ENCODE results near the gene NCAN.

Gene NCAN

GRCh38 chr19:19176950-19177349, 34.8 kb upstream of the NCAN start:
- no peak overlapping the region for H3K4me3 ChIP-seq (ENCODE audit: low read length, poor library complexity, severe bottlenecking)
- H3K4me2 ChIP-seq (ENCODE audit: low read depth, low read length, poor library complexity, severe bottlenecking) = no peak overlapping the region
- H2AFZ ChIP-seq (ENCODE audit: low read length) = no peak overlapping the region
- no peaks in the 10 kb centered on the region for H4K20me1 ChIP-seq (ENCODE audit: insufficient read depth, low read length, poor library complexity, severe bottlenecking)
- no peaks in the 10 kb centered on the region for H3K79me2 ChIP-seq (ENCODE audit: insufficient read depth, low read length)
- no peaks in the 10 kb centered on the region for H3K4me1 ChIP-seq (ENCODE audit: insufficient read depth, low read length, poor library complexity, severe bottlenecking)
- no peaks in the 10 kb centered on the region for H3F3A ChIP-seq (ENCODE audit: low read depth)
- H3K36me3 ChIP-seq (ENCODE audit: insufficient read depth, low read length) = peaks cover 8% of the 10 kb centered on the region; the same call in 1 of the 2 replicates
- H3K27me3 ChIP-seq (ENCODE audit: insufficient read depth, low read length, poor library complexity, severe bottlenecking) = no peaks in the 10 kb centered on the region
- TF ChIP-seq EZH2phosphoT487 (IDR thresholded peaks at IDR 0.05; ENCODE audit: borderline replicate concordance) (no peak), CTCF (conservative IDR thresholded peaks at IDR 0.05; ENCODE audit: low read length) (no peak)
- no peak overlapping the region for H3K9ac ChIP-seq (ENCODE audit: low read depth, low read length, poor library complexity, severe bottlenecking)
- H3K9me2 ChIP-seq (replicated peaks; ENCODE audit: low read depth, low read length) = no peaks in the 10 kb centered on the region
- no peaks in the 10 kb centered on the region for H3K9me3 ChIP-seq (ENCODE audit: insufficient read depth, low read depth, low read length)

DNA sequence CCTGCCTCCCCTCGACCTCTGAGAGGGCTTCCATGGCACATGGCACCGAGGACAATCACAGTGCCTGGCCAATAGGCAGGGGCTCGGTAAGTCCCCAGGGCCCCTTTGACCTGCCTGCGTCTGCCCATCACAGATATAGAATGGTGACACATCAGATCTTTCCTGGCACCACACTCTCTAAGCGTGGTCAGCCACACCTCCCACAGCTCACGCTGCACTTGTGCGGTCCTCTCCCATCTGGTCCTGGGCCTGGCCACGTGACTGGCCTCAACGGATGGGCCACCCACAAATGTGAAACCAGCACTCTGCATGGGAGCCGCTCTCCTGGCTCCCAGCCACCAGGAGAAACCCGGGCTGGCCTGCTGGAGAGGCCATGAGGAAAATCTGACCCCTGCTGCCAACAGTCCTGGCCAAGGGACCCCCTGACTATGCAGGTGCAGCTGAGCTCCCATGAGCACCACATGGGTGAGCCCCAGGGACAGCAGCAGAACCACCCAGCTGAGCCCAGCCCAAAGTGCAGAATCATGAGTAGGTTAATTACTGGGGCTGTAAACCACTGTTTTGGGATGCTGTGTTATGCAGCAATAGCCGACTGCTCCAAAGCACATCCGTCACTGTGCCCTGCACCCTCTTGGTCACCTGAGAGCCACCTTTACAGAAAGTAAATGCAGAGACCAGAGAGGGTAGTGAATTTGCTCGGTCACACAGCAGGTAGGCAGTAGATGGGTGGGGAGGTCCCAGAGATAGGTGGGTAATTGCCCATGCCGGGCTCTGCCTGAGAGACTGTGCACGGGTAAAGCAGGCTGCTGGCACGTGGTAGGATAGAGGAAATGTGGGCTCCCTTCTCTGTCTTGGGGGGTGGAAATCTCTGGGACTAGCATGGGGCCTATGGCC, 32.0 kb upstream of the NCAN start:
- H4K20me1 ChIP-seq (ENCODE audit: insufficient read depth, low read length, poor library complexity, severe bottlenecking) = no peaks in the 10 kb centered on the region
- H2AFZ ChIP-seq (ENCODE audit: low read length) = no peak overlapping the region
- H3K4me3 ChIP-seq (ENCODE audit: low read length, poor library complexity, severe bottlenecking) = no peak overlapping the region
- no peak for TF ChIP-seq CTCF (conservative IDR thresholded peaks at IDR 0.05; ENCODE audit: low read length)
- no peak for TF ChIP-seq EZH2phosphoT487 (IDR thresholded peaks at IDR 0.05; ENCODE audit: borderline replicate concordance)
- H3K27me3 ChIP-seq (ENCODE audit: insufficient read depth, low read length, poor library complexity, severe bottlenecking) = no peaks in the 10 kb centered on the region
- H3K79me2 ChIP-seq (ENCODE audit: insufficient read depth, low read length) = no peaks in the 10 kb centered on the region
- no peaks in the 10 kb centered on the region for H3K4me1 ChIP-seq (ENCODE audit: insufficient read depth, low read length, poor library complexity, severe bottlenecking)
- H3K9me3 ChIP-seq (ENCODE audit: insufficient read depth, low read depth, low read length) = no peaks in the 10 kb centered on the region
- H3K36me3 ChIP-seq (ENCODE audit: insufficient read depth, low read length) = peaks cover 8% of the 10 kb centered on the region; the same call in 1 of the 2 replicates
- H3F3A ChIP-seq (ENCODE audit: low read depth) = no peaks in the 10 kb centered on the region
- H3K9me2 ChIP-seq (replicated peaks; ENCODE audit: low read depth, low read length) = no peaks in the 10 kb centered on the region
- H3K9ac ChIP-seq (ENCODE audit: low read depth, low read length, poor library complexity, severe bottlenecking) = no peak overlapping the region
- H3K4me2 ChIP-seq (ENCODE audit: low read depth, low read length, poor library complexity, severe bottlenecking) = no peak overlapping the region

- Histone ChIP-seq H3K9me2 (replicated peaks; ENCODE audit: low read depth, low read length) (no peaks in the 10 kb centered on the region), H3K4me3 (ENCODE audit: low read length, poor library complexity, severe bottlenecking) (no peak overlapping the region), H3K4me1 (ENCODE audit: insufficient read depth, low read length, poor library complexity, severe bottlenecking) (no peaks in the 10 kb centered on the region), H3K9me3 (ENCODE audit: insufficient read depth, low read depth, low read length) (no peaks in the 10 kb centered on the region), H4K20me1 (ENCODE audit: insufficient read depth, low read length, poor library complexity, severe bottlenecking) (no peaks in the 10 kb centered on the region), H3K27me3 (ENCODE audit: insufficient read depth, low read length, poor library complexity, severe bottlenecking) (no peaks in the 10 kb centered on the region), H3K36me3 (ENCODE audit: insufficient read depth, low read length) (peaks cover 8% of the 10 kb centered on the region; the same call in 1 of the 2 replicates), H3F3A (ENCODE audit: low read depth) (no peaks in the 10 kb centered on the region), H3K79me2 (ENCODE audit: insufficient read depth, low read length) (no peaks in the 10 kb centered on the region), H3K4me2 (ENCODE audit: low read depth, low read length, poor library complexity, severe bottlenecking) (no peak overlapping the region), H2AFZ (ENCODE audit: low read length) (no peak overlapping the region), H3K9ac (ENCODE audit: low read depth, low read length, poor library complexity, severe bottlenecking) (no peak overlapping the region)
- TF ChIP-seq CTCF (conservative IDR thresholded peaks at IDR 0.05; ENCODE audit: low read length) (no peak), EZH2phosphoT487 (IDR thresholded peaks at IDR 0.05; ENCODE audit: borderline replicate concordance) (no peak)
Measured at GRCh38 chr19:19181488-19181998, 30.2 kb upstream of the NCAN start.
